Neural progenitor cell (in vitro differentiated cells): Measurements from ENCODE around the gene MXRA8. TPM values are rescaled to one million over a fixed set of nuclear protein-coding genes. Genes with fewer than 3 reads are reported as not detected.
A peak's percentile ranks its signal among the peaks of the same experiment; 100 is the strongest.

Experiments used
- DNase-seq: peaks from one replicate; pipeline ENCODE4 v3.0.0-alpha.2; 2016; ENCODE audit warnings: low spot score
- H2AFZ ChIP-seq: fragments of 200-600 bp; sonication (generic); replicated peaks from 2 replicates; pipeline ENCODE4 v1.6.1; 2016; ENCODE audit warnings: antibody characterized with exemption
- H3F3A ChIP-seq: fragments of 200-600 bp; sonication (generic); 2 replicates; pipeline ENCODE4 v1.6.1; 2016; ENCODE audit warnings: antibody characterized with exemption, low read depth
- H3K27ac ChIP-seq: fragments of 200-600 bp; sonication (generic); 2 replicates; pipeline ENCODE4 v1.5.1; 2016; ENCODE audit warnings: mild to moderate bottlenecking
- H3K27me3 ChIP-seq: fragments of 200-600 bp; sonication (generic); 2 replicates; pipeline ENCODE4 v1.6.1; 2016; ENCODE audit warnings: mild to moderate bottlenecking, moderate library complexity
- H3K36me3 ChIP-seq: fragments of 200-600 bp; sonication (generic); 2 replicates; pipeline ENCODE4 v1.5.1; 2016
- H3K4me1 ChIP-seq: fragments of 200-600 bp; sonication (generic); 2 replicates; pipeline ENCODE4 v1.6.1; 2016; ENCODE audit warnings: mixed run types
- H3K4me2 ChIP-seq: fragments of 200-600 bp; sonication (generic); 2 replicates; pipeline ENCODE4 v1.6.1; 2016
- H3K4me3 ChIP-seq: fragments of 200-600 bp; sonication (generic); 2 replicates; pipeline ENCODE4 v1.5.1; 2016
- H3K79me2 ChIP-seq: fragments of 200-600 bp; sonication (generic); 2 replicates; pipeline ENCODE4 v1.6.1; 2016; ENCODE audit warnings: low read depth
- H3K9ac ChIP-seq: fragments of 200-600 bp; sonication (generic); 2 replicates; pipeline ENCODE4 v1.6.1; 2016
- H3K9me3 ChIP-seq: fragments of 200-600 bp; sonication (generic); 2 replicates; pipeline ENCODE4 v1.5.1; 2016; ENCODE audit warnings: low read depth
- H4K20me1 ChIP-seq: fragments of 200-600 bp; sonication (generic); 2 replicates; pipeline ENCODE4 v1.6.1; 2016; ENCODE audit warnings: low read depth
- H3K27ac Mint-ChIP-seq: 3 replicates; pipeline ENCODE4 v1.8.0; 2021; ENCODE audit warnings: mixed read lengths
- H3K27me3 Mint-ChIP-seq: 2 replicates; pipeline ENCODE4 v1.8.0; 2022; ENCODE audit warnings: low read depth, mild to moderate bottlenecking, inconsistent platforms, moderate library complexity, mixed read lengths; ENCODE audit not compliant: insufficient read depth
- H3K36me3 Mint-ChIP-seq: 3 replicates; pipeline ENCODE4 v1.8.0; 2021; ENCODE audit warnings: mixed read lengths
- H3K4me1 Mint-ChIP-seq: 3 replicates; pipeline ENCODE4 v1.8.0; 2021; ENCODE audit warnings: mixed read lengths
- H3K4me3 Mint-ChIP-seq: 3 replicates; pipeline ENCODE4 v1.8.0; 2021; ENCODE audit warnings: mild to moderate bottlenecking, moderate library complexity, mixed read lengths
- H3K9me3 Mint-ChIP-seq: 3 replicates; pipeline ENCODE4 v1.8.0; 2020; ENCODE audit warnings: mixed read lengths
- CTCF ChIP-seq: fragments of 200-600 bp; sonication (generic); IDR thresholded peaks from 2 replicates; pipeline ENCODE4 v1.5.1; 2017; ENCODE audit warnings: antibody characterized with exemption, mild to moderate bottlenecking
- EZH2 ChIP-seq: fragments of 200-600 bp; sonication (generic); IDR thresholded peaks from 2 replicates; pipeline ENCODE4 v1.6.1; 2017; ENCODE audit warnings: antibody characterized with exemption, mild to moderate bottlenecking, moderate library complexity
- EZH2phosphoT487 ChIP-seq: fragments of 200-600 bp; sonication (generic); IDR thresholded peaks from 2 replicates; pipeline ENCODE4 v1.6.1; 2017; ENCODE audit warnings: antibody characterized with exemption
- total RNA-seq: library from RNA; depleted of rRNA; stranded (reverse); fragments of >200 nt; gene quantifications from 2 replicates; pipeline ENCODE4 v1.2.3, GENCODE V29; 2015; ENCODE audit warnings: low replicate concordance

MXRA8 gene
- total RNA-seq, 1 donor from 2014 or later: 6.8 TPM

- Histone ChIP-seq H3K27me3 (no peaks in the 10 kb centered on the region), H4K20me1 (peaks cover 3% of the 10 kb centered on the region), H3K4me1 (peaks cover 7% of the 10 kb centered on the region), H3K36me3 (no peaks in the 10 kb centered on the region), H3K4me3 (peak overlapping the region; percentile 92), H3F3A (peaks cover 22% of the 10 kb centered on the region), H3K9me3 (no peaks in the 10 kb centered on the region), H2AFZ (no peak overlapping the region), H3K79me2 (peaks cover 17% of the 10 kb centered on the region), H3K9ac (peak overlapping the region; percentile 97), H3K4me2 (peak overlapping the region; percentile 99), H3K27ac (peak overlapping the region; percentile 5)
- peaks cover 2% of the 10 kb centered on the region for H3K27me3 Mint-ChIP-seq
- TF ChIP-seq EZH2phosphoT487 (no peak), EZH2 (no peak), CTCF (no peak)
- no peak overlapping the region for H3K27ac Mint-ChIP-seq
- no peaks in the 10 kb centered on the region for H3K36me3 Mint-ChIP-seq
- H3K4me3 Mint-ChIP-seq: peak overlapping the region; percentile 92
- DNase-seq: no peak
- no peaks in the 10 kb centered on the region for H3K9me3 Mint-ChIP-seq
- peaks cover 10% of the 10 kb centered on the region for H3K4me1 Mint-ChIP-seq
Measured at GRCh38 chr1:1374589-1374928, 16.2 kb upstream of the MXRA8 start.

- Histone ChIP-seq H3K4me3 (peak overlapping the region; percentile 92), H3K4me1 (peaks cover 7% of the 10 kb centered on the region), H3K36me3 (no peaks in the 10 kb centered on the region), H3F3A (peaks cover 22% of the 10 kb centered on the region), H3K79me2 (peaks cover 17% of the 10 kb centered on the region), H3K27me3 (no peaks in the 10 kb centered on the region), H3K4me2 (peak overlapping the region; percentile 99), H3K9ac (peak overlapping the region; percentile 97), H4K20me1 (peaks cover 3% of the 10 kb centered on the region), H3K9me3 (no peaks in the 10 kb centered on the region), H2AFZ (no peak overlapping the region), H3K27ac (no peak overlapping the region)
- H3K9me3 Mint-ChIP-seq: no peaks in the 10 kb centered on the region
- H3K4me1 Mint-ChIP-seq: peaks cover 10% of the 10 kb centered on the region
- H3K4me3 Mint-ChIP-seq: peak overlapping the region; percentile 92
- H3K36me3 Mint-ChIP-seq: no peaks in the 10 kb centered on the region
- H3K27ac Mint-ChIP-seq: peak overlapping the region; percentile 33
- peaks cover 2% of the 10 kb centered on the region for H3K27me3 Mint-ChIP-seq
- no peak for DNase-seq
- TF ChIP-seq EZH2: peak; percentile 4
- no peak for TF ChIP-seq EZH2phosphoT487
- TF ChIP-seq CTCF: no peak
Measured at GRCh38 chr1:1373815-1374588, 15.6 kb upstream of the MXRA8 start.

GRCh38 chr1:1373051-1373814, 14.9 kb upstream of the MXRA8 start:
- no peak overlapping the region for H3K27ac ChIP-seq
- H3F3A ChIP-seq: peaks cover 22% of the 10 kb centered on the region
- Mint-ChIP-seq H3K27ac (no peak overlapping the region), H3K4me3 (peak overlapping the region; percentile 92), H3K36me3 (no peaks in the 10 kb centered on the region), H3K27me3 (no peaks in the 10 kb centered on the region), H3K4me1 (peaks cover 10% of the 10 kb centered on the region), H3K9me3 (no peaks in the 10 kb centered on the region)
- no peaks in the 10 kb centered on the region for H3K9me3 ChIP-seq
- peaks cover 3% of the 10 kb centered on the region for H4K20me1 ChIP-seq
- peak overlapping the region; percentile 99 for H3K4me2 ChIP-seq
- H3K79me2 ChIP-seq: peaks cover 17% of the 10 kb centered on the region
- H3K4me3 ChIP-seq: peak overlapping the region; percentile 92
- DNase-seq: no peak
- no peaks in the 10 kb centered on the region for H3K27me3 ChIP-seq
- no peak overlapping the region for H2AFZ ChIP-seq
- no peak overlapping the region for H3K9ac ChIP-seq
- H3K4me1 ChIP-seq: peaks cover 7% of the 10 kb centered on the region
- TF ChIP-seq EZH2phosphoT487: no peak
- no peak for TF ChIP-seq EZH2
- no peak for TF ChIP-seq CTCF
- no peaks in the 10 kb centered on the region for H3K36me3 ChIP-seq
